Thoracic aorta (tissue), 2 donors: ENCODE data around the gene MBD3. TPM values are rescaled to one million over a fixed set of nuclear protein-coding genes. Genes with fewer than 3 reads are reported as not detected.

Experiments used
- ATAC-seq: fragments of 150-250 bp; one replicate; pipeline ENCODE4 v1.8.0; 2017; ENCODE audit warnings: low read depth; ENCODE audit not compliant: insufficient number of reproducible peaks, low FRiP score
- DNase-seq: peaks from one replicate; pipeline ENCODE4 v3.0.0-alpha.2; 2020; ENCODE audit warnings: low spot score
- H3K27ac ChIP-seq, 2 donors: fragments of 200-600 bp; sonication (generic); 1 replicate in 1 of 2; 2 replicates in 1 of 2; pipeline ENCODE4 v1.5.1; 2016; ENCODE audit warnings: mild to moderate bottlenecking in 2 of 2, moderate library complexity in 2 of 2
- H3K27me3 ChIP-seq: fragments of 200-600 bp; sonication (generic); replicated peaks from 2 replicates; pipeline ENCODE4 v1.6.0; 2016; ENCODE audit warnings: mild to moderate bottlenecking; ENCODE audit not compliant: insufficient read depth
- H3K36me3 ChIP-seq: fragments of 200-600 bp; sonication (generic); one replicate; pipeline ENCODE4 v1.5.1; 2016
- H3K4me1 ChIP-seq, 2 donors: fragments of 200-600 bp; sonication (generic); 1 replicate in 1 of 2; 2 replicates in 1 of 2; pipeline versions ENCODE4 v1.5.1 to v1.6.0; 2016; ENCODE audit warnings: low read depth in 2 of 2, mild to moderate bottlenecking in 1 of 2; ENCODE audit not compliant: control insufficient read depth in 1 of 2
- H3K4me3 ChIP-seq: fragments of 200-600 bp; sonication (generic); 2 replicates; pipeline ENCODE4 v1.5.1; 2016; ENCODE audit warnings: mild to moderate bottlenecking
- H3K9me3 ChIP-seq: fragments of 200-600 bp; sonication (generic); 2 replicates; pipeline ENCODE4 v1.5.1; 2016
- CTCF ChIP-seq: fragments of 200-600 bp; sonication (generic); IDR thresholded peaks from one replicate; pipeline ENCODE4 v1.5.1; 2019; ENCODE audit warnings: antibody characterized with exemption
- total RNA-seq, 2 donors: library from RNA; depleted of rRNA; stranded (reverse); fragments of >200 nt; gene quantifications; one replicate each; pipeline versions ENCODE4 v1.1.0 to v1.2.3, GENCODE V29; 2016

MBD3 gene
- total RNA-seq, 2 donors from 2014 or later, result 97.8 to 102 TPM

- TF ChIP-seq CTCF, result no peak
- DNase-seq (no peak), ATAC-seq (no peak)
- no peak overlapping the region for H3K4me3 ChIP-seq
- no peaks in the 10 kb centered on the region for H3K9me3 ChIP-seq
- no peak overlapping the region for H3K27ac ChIP-seq
- no peaks in the 10 kb centered on the region for H3K27me3 ChIP-seq
- H3K36me3 ChIP-seq, result peaks cover 4% of the 10 kb centered on the region
- no peaks in the 10 kb centered on the region for H3K4me1 ChIP-seq
Measured at GRCh38 chr19:1634242-1634937, 41.7 kb upstream of the MBD3 start.

GRCh38 chr19:1633269-1633826, 40.7 kb upstream of the MBD3 start:
- H3K27me3 ChIP-seq, result no peaks in the 10 kb centered on the region
- H3K36me3 ChIP-seq, result peaks cover 4% of the 10 kb centered on the region
- no peaks in the 10 kb centered on the region for H3K9me3 ChIP-seq
- no peak overlapping the region for H3K4me3 ChIP-seq
- no peak overlapping the region for H3K27ac ChIP-seq
- TF ChIP-seq CTCF, result no peak
- no peaks in the 10 kb centered on the region for H3K4me1 ChIP-seq
- DNase-seq (no peak), ATAC-seq (no peak)

DNA sequence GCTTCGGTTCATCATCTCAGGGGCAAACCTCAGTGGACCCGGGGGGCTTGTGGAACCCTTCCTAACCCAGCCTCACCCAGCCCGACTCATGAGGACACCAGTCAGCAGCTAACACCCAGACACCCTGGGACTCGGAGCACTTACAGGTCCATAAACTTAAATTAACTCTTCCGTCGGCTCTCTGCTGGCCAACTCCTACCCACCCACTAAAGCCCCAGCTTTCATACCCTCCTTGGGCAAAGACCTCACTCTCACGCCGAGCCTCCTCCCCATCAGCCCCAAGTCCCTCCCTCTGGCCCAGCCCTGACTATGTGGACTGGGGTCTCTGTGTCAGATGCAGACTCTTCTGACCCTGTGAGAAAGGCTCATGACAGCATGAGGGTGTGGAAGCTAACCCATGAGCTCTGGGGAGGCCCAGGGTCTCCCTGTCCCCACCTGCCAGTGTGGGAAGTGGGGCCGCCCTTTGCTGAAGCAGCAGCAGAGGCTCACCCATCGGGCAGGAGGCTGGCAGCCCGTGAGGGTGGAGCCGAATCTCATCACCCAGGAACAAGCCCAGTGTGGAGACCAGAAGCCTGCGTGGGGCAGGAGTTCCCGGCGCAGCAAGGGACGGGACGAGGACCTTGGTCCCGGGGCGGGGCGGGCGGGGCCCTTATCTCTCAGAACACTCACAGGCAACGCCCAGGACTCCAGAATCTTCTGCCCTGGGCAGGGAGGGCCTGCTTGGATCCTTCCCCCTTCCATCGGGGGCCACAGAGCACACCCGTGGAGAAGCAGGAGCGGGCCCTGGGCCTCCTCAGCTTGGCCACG, 40.0 kb upstream of the MBD3 start:
- no peak for TF ChIP-seq CTCF
- DNase-seq, result no peak
- no peak overlapping the region for H3K27ac ChIP-seq
- no peaks in the 10 kb centered on the region for H3K27me3 ChIP-seq
- H3K9me3 ChIP-seq, result no peaks in the 10 kb centered on the region
- ATAC-seq, result no peak
- peaks cover 2% of the 10 kb centered on the region for H3K36me3 ChIP-seq
- no peaks in the 10 kb centered on the region for H3K4me1 ChIP-seq
- H3K4me3 ChIP-seq, result no peak overlapping the region

- Histone ChIP-seq H3K27ac (no peak overlapping the region), H3K27me3 (no peaks in the 10 kb centered on the region), H3K4me1 (no peaks in the 10 kb centered on the region), H3K4me3 (no peak overlapping the region), H3K36me3 (no peaks in the 10 kb centered on the region), H3K9me3 (no peaks in the 10 kb centered on the region)
- DNase-seq, result no peak
- ATAC-seq, result no peak
- no peak for TF ChIP-seq CTCF
Measured at GRCh38 chr19:1631557-1632100, 39.0 kb upstream of the MBD3 start.

DNA sequence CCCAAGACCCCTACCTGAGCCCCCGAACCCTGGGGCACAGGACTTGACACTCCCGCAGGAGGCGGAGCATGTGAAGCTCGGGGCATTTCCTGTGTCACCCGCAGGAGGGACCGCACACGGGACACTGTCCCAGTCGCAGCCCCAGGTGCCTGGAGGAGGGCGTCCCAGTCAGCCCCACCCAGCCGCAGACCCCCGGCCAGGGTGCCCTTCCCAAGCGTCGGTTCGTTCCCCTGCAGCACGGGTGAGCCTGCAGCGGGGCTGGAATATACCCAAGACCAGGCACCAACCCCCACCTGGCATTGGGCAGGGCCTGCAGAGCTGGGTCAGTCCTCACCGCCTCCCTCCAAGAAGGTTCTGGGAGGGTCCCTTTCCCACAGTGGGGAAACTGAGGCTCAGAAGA, 38.1 kb upstream of the MBD3 start:
- no peak for ATAC-seq
- Histone ChIP-seq H3K4me3 (no peak overlapping the region), H3K36me3 (no peaks in the 10 kb centered on the region), H3K9me3 (no peaks in the 10 kb centered on the region), H3K4me1 (no peaks in the 10 kb centered on the region), H3K27me3 (no peaks in the 10 kb centered on the region), H3K27ac (no peak overlapping the region)
- no peak for TF ChIP-seq CTCF
- DNase-seq, result no peak
